HCT116 (cell line): ENCODE data around the gene ACOT8. TPM values are rescaled to one million over a fixed set of nuclear protein-coding genes. Genes with fewer than 3 reads are reported as not detected.

Experiments
- ATAC-seq: fragments of 200-7000 bp; cut with Tn5 transposase; 2 replicates; pipeline ENCODE4 v1.9.1; 2020; ENCODE audit warnings: mild to moderate bottlenecking, moderate library complexity
- BruUV-seq: library from RNA; stranded (reverse); fragments of 400-500 nt; replicated peaks from 2 replicates; lab custom pipeline; 2021; lab: Mats Ljungman, UMichigan
- CTCF ChIA-PET: fragments of 300-600 bp; sonication (Branson Sonifier 250); formaldehyde crosslinking; loops from one replicate; lab custom pipeline; 2021; ENCODE audit warnings: antibody characterized with exemption; lab: Charles Lee
- POLR2A ChIA-PET: fragments of 300-600, 350-600 bp; sonication (Branson Sonifier 250); formaldehyde crosslinking; loops from one replicate; lab custom pipeline; 2021; ENCODE audit warnings: antibody characterized with exemption; lab: Charles Lee
- RAD21 ChIA-PET, 2 experiments: fragments of 300-600 bp; sonication (Branson Sonifier 250); formaldehyde crosslinking; loops; one replicate each; lab custom pipeline; 2023; ENCODE audit warnings: low total read pairs in 2 of 2; ENCODE audit not compliant: uncharacterized antibody in 2 of 2, unreplicated experiment in 2 of 2, low non-redundant PET in 1 of 2; lab: Charles Lee
- DNase-seq: peaks from one replicate; pipeline ENCODE4 v3.0.0-alpha.2; 2010; ENCODE audit warnings: low read depth, low spot score
- H2AFZ ChIP-seq: fragments of 200-600 bp; shearing (Covaris generic), sonication (generic); 2 replicates; pipeline ENCODE4 v1.6.1; 2017; ENCODE audit warnings: low read depth, mixed run types, mixed read lengths, antibody characterized with exemption, low read length; ENCODE audit not compliant: poor library complexity, severe bottlenecking
- H3K27ac ChIP-seq: 2 replicates; pipeline ENCODE4 v1.5.1; 2012; ENCODE audit warnings: low read depth, low read length
- H3K27me3 ChIP-seq: fragments of 200-600 bp; sonication (generic); 2 replicates; pipeline ENCODE4 v1.6.1; 2016; ENCODE audit warnings: mixed run types, low read length, mixed read lengths; ENCODE audit not compliant: insufficient read depth
- H3K36me3 ChIP-seq, 2 experiments: fragments of 200-500 bp in 1 of 2; fragments of 200-600 bp in 1 of 2; sonication (Bioruptor generic) in 1 of 2; sonication (generic) in 1 of 2; 2 replicates each; pipeline versions ENCODE4 v1.5.1 to v1.6.1; 2014 to 2016; ENCODE audit warnings: low read length in 2 of 2, inconsistent platforms in 1 of 2, mixed read lengths in 1 of 2, mixed run types in 1 of 2; ENCODE audit not compliant: insufficient read depth in 2 of 2, control insufficient read depth in 1 of 2
- H3K4me1 ChIP-seq, 2 experiments: fragments of 200-600 bp in 1 of 2; sonication (generic) in 1 of 2; 2 replicates each; pipeline versions ENCODE4 v1.5.1 to v1.6.1; 2012 to 2017; ENCODE audit warnings: low read length in 2 of 2, inconsistent platforms in 1 of 2, mild to moderate bottlenecking in 1 of 2, mixed read lengths in 1 of 2, mixed run types in 1 of 2, moderate library complexity in 1 of 2; ENCODE audit not compliant: insufficient read depth in 2 of 2, control insufficient read depth in 1 of 2
- H3K4me2 ChIP-seq: fragments of 200-600 bp; sonication (generic); 2 replicates; pipeline ENCODE4 v1.6.1; 2017; ENCODE audit warnings: mixed run types, low read length, mixed read lengths
- H3K4me3 ChIP-seq, 2 experiments: fragments of 200-600 bp in 1 of 2; sonication (generic) in 1 of 2; replicated peaks in 1 of 2; 2 replicates each; pipeline ENCODE4 v1.5.1; 2011 to 2016; ENCODE audit warnings: low read length in 2 of 2, control low read depth in 1 of 2, low read depth in 1 of 2, mild to moderate bottlenecking in 1 of 2, mixed read lengths in 1 of 2, mixed run types in 1 of 2
- H3K79me2 ChIP-seq: fragments of 200-600 bp; sonication (generic); 2 replicates; pipeline ENCODE4 v1.6.1; 2017; ENCODE audit warnings: mild to moderate bottlenecking, mixed run types, low read length, moderate library complexity, mixed read lengths; ENCODE audit not compliant: insufficient read depth
- H3K9ac ChIP-seq: fragments of 200-600 bp; sonication (generic); 2 replicates; pipeline ENCODE4 v1.6.1; 2016; ENCODE audit warnings: low read length, mixed read lengths
- H3K9me2 ChIP-seq: fragments of 200-600 bp; sonication (generic), shearing (Covaris generic); 2 replicates; pipeline ENCODE4 v1.6.1; 2017; ENCODE audit warnings: mixed run types, mild to moderate bottlenecking, moderate library complexity; ENCODE audit not compliant: insufficient read depth
- H3K9me3 ChIP-seq, 2 experiments: fragments of 200-500 bp in 1 of 2; fragments of 200-600 bp in 1 of 2; sonication (Bioruptor generic) in 1 of 2; sonication (generic) in 1 of 2; 2 replicates each; pipeline ENCODE4 v1.6.1; 2014 to 2017; ENCODE audit warnings: low read length in 2 of 2, mixed read lengths in 2 of 2, inconsistent platforms in 1 of 2, low read depth in 1 of 2, mild to moderate bottlenecking in 1 of 2, mixed run types in 1 of 2, moderate library complexity in 1 of 2; ENCODE audit not compliant: control insufficient read depth in 1 of 2, insufficient read depth in 1 of 2
- H4K20me1 ChIP-seq: fragments of 200-600 bp; sonication (generic), shearing (Covaris generic); 2 replicates; pipeline ENCODE4 v1.6.1; 2017; ENCODE audit warnings: mixed run types, mild to moderate bottlenecking, moderate library complexity; ENCODE audit not compliant: insufficient read depth
- CBX3 ChIP-seq: IDR thresholded peaks from 2 replicates; pipeline ENCODE4 v1.6.1; 2012; ENCODE audit warnings: low read depth
- CEBPB ChIP-seq: IDR thresholded peaks from 2 replicates; pipeline ENCODE4 v1.6.1; 2012; ENCODE audit warnings: low read depth
- EGR1 ChIP-seq: IDR thresholded peaks from 2 replicates; pipeline ENCODE4 v1.6.1; 2012; ENCODE audit warnings: low read depth
- EZH2 ChIP-seq: fragments of 200-600 bp; sonication (generic); IDR thresholded peaks from 2 replicates; pipeline ENCODE4 v1.6.1; 2017; ENCODE audit warnings: antibody characterized with exemption, mixed run types
- EZH2phosphoT487 ChIP-seq: fragments of 200-600 bp; IDR thresholded peaks from 2 replicates; pipeline ENCODE4 v1.6.1; 2018; ENCODE audit warnings: antibody characterized with exemption, borderline replicate concordance
- JUND ChIP-seq: IDR thresholded peaks from 2 replicates; pipeline ENCODE4 v1.6.1; 2012
- POLR2A ChIP-seq: IDR thresholded peaks from 2 replicates; pipeline ENCODE4 v1.7.0; 2011; ENCODE audit warnings: borderline replicate concordance; ENCODE audit not compliant: insufficient read depth, insufficient read length; ENCODE audit errors: extremely low read depth
- RAD21 ChIP-seq: IDR thresholded peaks from 2 replicates; pipeline ENCODE4 v1.6.1; 2012; ENCODE audit warnings: low read depth, mild to moderate bottlenecking
- SRF ChIP-seq: IDR thresholded peaks from 2 replicates; pipeline ENCODE4 v1.6.1; 2012; ENCODE audit warnings: low read depth
- TCF7L2 ChIP-seq: IDR thresholded peaks from 2 replicates; pipeline ENCODE4 v1.7.0; 2011; ENCODE audit warnings: borderline replicate concordance, inconsistent platforms; ENCODE audit not compliant: insufficient read depth, insufficient read length; ENCODE audit errors: extremely low read depth
- YY1 ChIP-seq: IDR thresholded peaks from 2 replicates; pipeline ENCODE4 v1.6.1; 2011; ENCODE audit warnings: low read length, low read depth, moderate library complexity, mild to moderate bottlenecking; ENCODE audit not compliant: insufficient replicate concordance; ENCODE audit errors: extremely low read depth
- ZFX ChIP-seq: fragments of 450-650 bp; IDR thresholded peaks from 2 replicates; pipeline ENCODE4 v1.6.1; 2017
- intact Hi-C: fragments of 100-400 bp; cut with micrococcal nuclease; formaldehyde crosslinking; loops from 2 replicates; pipeline ENCODE4 v1.10.0; 2022
- total RNA-seq: library from RNA; stranded (reverse); gene quantifications from one replicate; pipeline ENCODE4 v1.2.1, GENCODE V29; 2021; ENCODE audit not compliant: unreplicated experiment
- TF ChIP-seq, protein P1 (sequence below): IDR thresholded peaks from 2 replicates; pipeline ENCODE4 v1.6.1; 2012

Gene ACOT8
- total RNA-seq, 1 experiment from 2014 or later: 12.2 TPM

DNA sequence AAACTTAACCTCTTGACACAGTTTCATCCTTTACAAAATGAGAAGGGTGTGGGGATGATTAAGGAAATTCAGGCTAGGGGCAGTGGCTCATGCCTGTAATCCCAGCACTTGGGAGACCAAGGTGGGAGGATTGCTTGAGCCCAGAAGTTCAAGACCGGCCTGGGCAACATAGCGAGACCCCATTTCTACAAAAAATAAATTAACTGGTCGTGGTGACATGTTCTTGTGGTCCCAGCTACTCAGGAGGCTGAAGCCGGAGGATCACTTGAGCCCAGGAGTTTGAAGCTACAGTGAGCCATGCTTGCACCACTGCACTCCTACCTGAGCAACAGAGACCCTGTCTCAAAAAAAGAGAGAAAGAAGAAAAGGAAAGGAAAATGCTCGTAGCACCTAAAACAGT, 9.3 kb upstream of the ACOT8 start:
- Histone ChIP-seq H3K4me3 (no peak overlapping the region), H3K79me2 (no peaks in the 10 kb centered on the region), H3K27ac (no peak overlapping the region), H3K4me1 (peaks cover 3 to 12% of the 10 kb centered on the region in 2 experiments), H3K36me3 (no peaks in the 10 kb centered on the region), H3K9me3 (no peaks in the 10 kb centered on the region), H3K9ac (no peak overlapping the region), H4K20me1 (no peaks in the 10 kb centered on the region), H3K9me2 (no peaks in the 10 kb centered on the region), H2AFZ (no peak overlapping the region), H3K27me3 (no peaks in the 10 kb centered on the region), H3K4me2 (no peak overlapping the region)
- ChIA-PET RAD21 (no interaction called here), CTCF (no interaction called here), POLR2A (no interaction called here)
- TF ChIP-seq YY1: no peak
- no peak for TF ChIP-seq JUND
- no peak for TF ChIP-seq POLR2A
- no peak for TF ChIP-seq SRF
- no peak for TF ChIP-seq CBX3
- TF ChIP-seq EGR1: no peak
- no peak for TF ChIP-seq CEBPB
- TF ChIP-seq TCF7L2: no peak
- no peak for TF ChIP-seq EZH2
- TF ChIP-seq EZH2phosphoT487: no peak
- TF ChIP-seq RAD21: no peak
- TF ChIP-seq ZFX: no peak
- TF ChIP-seq, protein P1, sequence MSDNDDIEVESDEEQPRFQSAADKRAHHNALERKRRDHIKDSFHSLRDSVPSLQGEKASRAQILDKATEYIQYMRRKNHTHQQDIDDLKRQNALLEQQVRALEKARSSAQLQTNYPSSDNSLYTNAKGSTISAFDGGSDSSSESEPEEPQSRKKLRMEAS: no peak
- intact Hi-C loops: no loop called here
- no TSS peak for BruUV-seq
- no peak for DNase-seq
- no peak for ATAC-seq
